GM12892 (cell line): ENCODE results near the gene KCNJ12.
"Not testable (repeated sequence)": the region's sequence is repeated elsewhere in the genome, so short reads cannot be mapped to it uniquely, and the experiment has no call there.

Experiments used
- POLR2A ChIP-seq: IDR thresholded peaks from 2 replicates; pipeline ENCODE4 v1.6.1; 2011; ENCODE audit warnings: low read depth, low read length, control low read depth
- POLR2AphosphoS5 ChIP-seq: IDR thresholded peaks from 2 replicates; pipeline ENCODE4 v1.6.1; 2011; ENCODE audit warnings: low read depth, low read length, control low read depth
- TAF1 ChIP-seq: IDR thresholded peaks from 2 replicates; pipeline ENCODE4 v1.6.1; 2011; ENCODE audit warnings: low read depth, mild to moderate bottlenecking, control low read depth, low read length, borderline replicate concordance

GRCh38 chr17:21411679-21412205 is 35.6 kb downstream of the KCNJ12 start:
- TF ChIP-seq POLR2A, TAF1, POLR2AphosphoS5: not testable (repeated sequence)
